Middle frontal gyrus (tissue), 1 donor: ENCODE results near the gene TNRC6A.
A peak's percentile ranks its signal among the peaks of the same experiment; 100 is the strongest.
"Not testable (repeated sequence)": the region's sequence is repeated elsewhere in the genome, so short reads cannot be mapped to it uniquely, and the experiment has no call there.

Experiments used
- DNase-seq: peaks from one replicate; pipeline ENCODE4 v3.0.0-alpha.2; 2015; ENCODE audit warnings: low spot score; ENCODE audit errors: extremely low spot score

The TNRC6A gene

GRCh38 chr16:24810951-24811843, 81.7 kb downstream of the TNRC6A start:
- DNase-seq, result no peak

- DNase-seq, result not testable (repeated sequence)
Observed at GRCh38 chr16:24812813-24813212, 83.4 kb downstream of the TNRC6A start.

DNA sequence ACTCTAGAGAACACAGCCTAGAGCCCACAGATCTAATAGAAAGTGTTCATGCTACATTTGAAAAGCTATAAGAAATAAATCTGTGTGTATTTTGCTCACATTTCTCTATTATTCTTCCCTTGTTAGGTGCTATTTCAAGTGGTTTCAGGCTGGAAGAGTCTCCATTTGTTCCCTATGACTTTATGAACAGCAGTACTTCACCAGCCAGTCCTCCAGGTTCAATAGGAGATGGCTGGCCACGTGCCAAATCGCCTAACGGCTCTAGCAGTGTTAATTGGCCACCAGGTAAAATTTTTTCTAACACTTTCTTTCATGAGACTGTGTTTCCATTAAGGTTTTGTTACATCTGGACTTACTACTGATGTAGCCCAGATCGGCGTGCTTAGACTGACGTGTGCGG, 85.6 kb downstream of the TNRC6A start:
- DNase-seq, result no peak

- no peak for DNase-seq
Observed at GRCh38 chr16:24816688-24817087, 87.2 kb downstream of the TNRC6A start.

DNA sequence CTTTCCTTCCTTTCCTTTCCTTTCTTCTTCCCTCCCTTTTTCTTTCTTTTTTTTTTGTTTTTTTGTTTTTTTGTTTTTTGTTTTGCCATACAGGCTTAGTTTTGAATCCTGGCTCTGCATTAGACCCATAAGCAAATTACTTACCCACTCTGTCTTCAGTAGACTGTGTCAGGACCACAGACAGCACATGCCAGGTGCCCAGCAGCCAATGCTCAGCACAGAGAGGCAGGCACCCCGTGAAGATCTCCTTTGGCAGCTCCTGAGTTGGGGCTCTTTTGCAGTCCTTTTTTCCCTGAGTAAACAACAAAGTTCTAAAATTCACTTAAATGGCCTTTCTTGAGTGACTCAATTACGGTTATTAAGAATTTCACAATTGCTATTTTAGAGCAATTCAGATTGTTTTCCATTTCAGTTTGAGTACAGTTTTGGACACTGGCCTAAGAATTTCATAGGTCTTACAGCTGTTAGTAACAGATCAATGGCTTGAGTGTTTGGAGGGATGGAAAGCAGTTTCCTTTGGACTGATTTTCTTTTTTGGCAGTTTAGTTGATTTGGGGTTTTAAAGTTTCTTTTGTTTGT, 90.1 kb downstream of the TNRC6A start:
- DNase-seq, result no peak

- no peak for DNase-seq
Observed at GRCh38 chr16:24820522-24820921, 91.1 kb downstream of the TNRC6A start.

DNA sequence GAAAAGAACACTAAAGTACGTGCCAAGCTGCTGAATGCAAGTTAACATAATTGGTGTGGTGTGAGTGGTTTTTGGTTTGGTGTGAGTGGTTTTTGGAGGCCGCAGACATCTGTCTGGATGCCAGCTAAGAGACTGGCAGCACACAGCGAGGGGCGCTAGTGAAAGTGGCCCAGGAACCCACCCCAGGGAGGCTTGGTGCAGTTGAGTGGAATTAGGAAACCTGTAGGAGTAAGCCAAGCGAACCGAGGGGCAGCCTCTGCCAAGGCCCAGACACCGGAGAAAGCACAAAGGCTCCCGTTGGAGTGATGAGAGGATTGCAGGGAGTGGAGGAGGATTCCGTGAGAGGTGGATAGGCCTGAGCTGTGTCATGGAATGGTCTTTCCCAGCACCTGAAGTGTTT, 91.7 kb downstream of the TNRC6A start:
- DNase-seq, result no peak

- DNase-seq, result no peak
Observed at GRCh38 chr16:24822542-24822941, 93.1 kb downstream of the TNRC6A start.

DNA sequence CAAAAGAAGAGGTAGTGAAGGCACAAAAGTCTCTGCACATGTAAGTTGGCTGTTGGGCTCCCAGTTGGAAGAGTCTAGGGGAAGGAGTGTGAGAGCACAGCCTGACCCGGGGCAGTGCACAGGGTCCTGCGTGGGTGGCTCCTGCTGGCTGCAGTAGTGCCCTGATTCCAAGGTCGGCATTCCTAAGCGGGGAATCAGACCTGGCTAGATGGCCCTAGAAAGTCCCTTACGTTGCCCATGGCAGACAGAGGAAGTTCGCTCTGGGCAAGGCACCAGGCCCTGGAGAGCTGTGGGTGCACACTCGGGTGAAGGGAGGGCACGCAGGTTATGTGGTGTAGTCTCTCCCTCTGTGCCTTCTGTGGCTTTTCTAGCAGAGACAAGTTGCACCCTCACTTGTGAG, 93.5 kb downstream of the TNRC6A start:
- DNase-seq, result no peak

- DNase-seq, result no peak
Observed at GRCh38 chr16:24825696-24826095, 96.2 kb downstream of the TNRC6A start.

GRCh38 chr16:24826096-24826690, 96.7 kb downstream of the TNRC6A start:
- no peak for DNase-seq

GRCh38 chr16:24826817-24827566, 97.5 kb downstream of the TNRC6A start:
- no peak for DNase-seq

- DNase-seq, result no peak
Observed at GRCh38 chr16:24829153-24829552, 99.7 kb downstream of the TNRC6A start.

- DNase-seq, result no peak
Observed at GRCh38 chr16:24833352-24833751, 103.9 kb downstream of the TNRC6A start.

GRCh38 chr16:24834459-24835335, 105.2 kb downstream of the TNRC6A start:
- DNase-seq, result peak; percentile 15

GRCh38 chr16:24836836-24837235, 107.4 kb downstream of the TNRC6A start:
- no peak for DNase-seq

GRCh38 chr16:24837969-24838368, 108.5 kb downstream of the TNRC6A start:
- no peak for DNase-seq

DNA sequence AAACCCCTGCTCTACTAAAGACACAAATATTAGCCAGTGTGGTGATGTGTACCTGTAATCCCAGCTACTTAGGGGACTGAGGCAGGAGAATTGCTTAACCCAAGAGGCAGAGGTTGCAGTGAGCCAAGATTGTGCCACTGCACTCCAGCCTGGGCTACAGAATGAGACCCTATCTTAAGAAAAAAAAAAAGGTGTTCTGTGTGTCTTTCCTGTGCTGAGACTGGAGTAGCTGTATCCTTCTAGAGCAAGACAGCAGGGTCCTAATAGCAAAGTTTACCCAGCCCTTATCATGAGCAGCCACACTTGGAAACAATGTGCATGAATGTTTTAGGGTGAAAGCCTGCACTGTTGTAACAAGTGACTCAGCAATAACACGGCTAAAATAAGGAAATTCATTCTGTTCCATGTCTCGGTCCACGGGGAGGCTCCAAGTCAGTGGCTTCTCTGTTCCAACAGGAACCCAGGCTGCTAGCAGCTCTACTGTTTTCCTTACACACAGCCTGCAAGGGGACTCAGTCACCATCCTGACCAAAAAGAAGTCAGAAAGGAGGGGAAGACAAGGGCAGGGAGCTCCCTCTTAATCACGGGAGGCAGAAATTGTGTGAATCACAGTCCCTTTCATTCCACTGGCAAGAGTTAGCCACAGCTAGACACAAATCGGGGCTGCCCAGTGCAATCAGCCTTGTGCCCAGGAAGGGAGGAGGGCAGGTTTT, 109.3 kb downstream of the TNRC6A start:
- no peak for DNase-seq

DNA sequence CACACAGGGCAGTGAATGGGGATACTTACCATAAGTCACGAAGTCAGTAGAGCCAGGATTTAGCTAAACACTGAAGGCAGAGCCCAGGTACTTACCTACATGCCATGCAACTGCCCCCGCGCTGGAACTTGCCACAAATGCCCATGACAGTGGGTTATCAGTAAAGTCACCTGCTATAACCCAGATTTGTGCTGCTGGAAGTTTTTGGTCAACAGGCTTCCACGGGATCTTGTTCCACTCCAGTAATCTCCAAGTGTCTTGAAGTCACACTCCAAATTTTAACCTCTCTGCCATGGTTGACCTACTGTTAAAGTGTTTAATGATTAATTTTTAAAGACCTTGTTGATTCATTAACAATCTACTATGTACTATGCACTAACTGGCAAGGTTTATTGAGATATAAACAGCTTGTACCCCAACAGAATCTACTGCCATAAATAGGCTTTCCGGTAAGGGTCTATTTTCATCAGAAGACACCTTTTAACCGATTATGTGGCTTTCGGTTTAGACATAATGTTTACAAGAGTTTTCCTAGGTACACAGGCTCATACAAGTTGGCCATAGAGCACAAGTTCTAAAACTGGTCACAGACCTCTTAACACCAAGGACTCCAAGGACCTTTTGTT, 110.0 kb downstream of the TNRC6A start:
- no peak for DNase-seq

- no peak for DNase-seq
Observed at GRCh38 chr16:24841291-24841690, 111.8 kb downstream of the TNRC6A start.
